A549 (cell line): ENCODE data around the gene ARL14. TPM values are rescaled to one million over a fixed set of nuclear protein-coding genes. Genes with fewer than 3 reads are reported as not detected.

ENCODE experiments used
- ATAC-seq, 2 experiments: fragments of 200-7000 bp in 1 of 2; fragments of >200 bp in 1 of 2; cut with Nextera tagmentation in 1 of 2; cut with Tn5 transposase in 1 of 2; 3 replicates each; pipeline versions ENCODE4 v1.8.0 to v1.9.1; 2018 to 2020; ENCODE audit warnings: mild to moderate bottlenecking in 1 of 2, moderate library complexity in 1 of 2
- CTCF ChIA-PET: fragments of 300-600 bp; sonication (Branson Sonifier 250); formaldehyde crosslinking; extraction: SDS; loops from one replicate; lab custom pipeline; 2021; ENCODE audit warnings: antibody characterized with exemption, inconsistent platforms; lab: Yijun Ruan, JAX
- POLR2A ChIA-PET: fragments of 350-600 bp; formaldehyde crosslinking; extraction: SDS; loops from one replicate; lab custom pipeline; 2021; ENCODE audit warnings: antibody characterized with exemption, inconsistent platforms; lab: Yijun Ruan, JAX
- DNase-seq, 2 experiments: peaks; one replicate each; pipeline versions ENCODE4 v3.0.0 to v3.0.0-alpha.2; 2011 to 2016; ENCODE audit warnings: low read depth in 1 of 2, low spot score in 1 of 2
- FAIRE-seq: peaks from 2 replicates; lab custom pipeline; 2011; peaks lifted over from hg19 to GRCh38; lab: Jason Lieb, UNC
- H3K27ac ChIP-seq, 2 experiments: fragments of >200 bp; sonication (Bioruptor Twin); formaldehyde crosslinking; 3 replicates each; pipeline ENCODE4 v1.5.1; 2016 to 2017
- H3K4me1 ChIP-seq: fragments of >200 bp; sonication (Bioruptor Twin); formaldehyde crosslinking; 3 replicates; pipeline ENCODE4 v1.6.1; 2016
- H3K4me2 ChIP-seq: fragments of >200 bp; sonication (Bioruptor Twin); formaldehyde crosslinking; 3 replicates; pipeline ENCODE4 v1.6.1; 2016
- H3K4me3 ChIP-seq: fragments of >200 bp; sonication (Bioruptor Twin); formaldehyde crosslinking; 3 replicates; pipeline ENCODE4 v1.5.1; 2016
- H3K9me3 ChIP-seq: fragments of >200 bp; sonication (Bioruptor Twin); formaldehyde crosslinking; 3 replicates; pipeline ENCODE4 v1.6.1; 2016
- BHLHE40 ChIP-seq: IDR thresholded peaks from 2 replicates; pipeline ENCODE4 v1.6.1; 2012; ENCODE audit warnings: low read depth, low read length, inconsistent platforms
- CHD4 ChIP-seq: fragments of 200-600 bp; sonication (generic); IDR thresholded peaks from 2 replicates; pipeline ENCODE4 v1.6.1; 2016; ENCODE audit warnings: antibody characterized with exemption, mild to moderate bottlenecking, borderline replicate concordance
- E2F6 ChIP-seq: IDR thresholded peaks from 2 replicates; pipeline ENCODE4 v1.6.1; 2012; ENCODE audit warnings: low read depth, borderline replicate concordance
- EHMT2 ChIP-seq: fragments of 200-600 bp; sonication (generic); IDR thresholded peaks from 2 replicates; pipeline ENCODE4 v1.6.1; 2016; ENCODE audit warnings: antibody characterized with exemption, low read depth, mild to moderate bottlenecking, moderate library complexity
- FOSL2 ChIP-seq, 2 experiments: fragments of 450-650 bp in 1 of 2; fragments of >200 bp in 1 of 2; sonication (Bioruptor Twin) in 1 of 2; formaldehyde crosslinking; IDR thresholded peaks; 2 replicates each; pipeline versions ENCODE4 v1.5.0 to v1.6.1; 2016 to 2020; ENCODE audit warnings: mild to moderate bottlenecking in 1 of 2, moderate library complexity in 1 of 2
- FOXS1 ChIP-seq: fragments of 250-450 bp; sonication (Bioruptor Pico); IDR thresholded peaks from 2 replicates; pipeline ENCODE4 v1.5.0; 2020; ENCODE audit warnings: mild to moderate bottlenecking, moderate library complexity
- HMGXB4 ChIP-seq: fragments of 250-450 bp; sonication (Bioruptor Pico); IDR thresholded peaks from 2 replicates; pipeline ENCODE4 v1.5.0; 2021; ENCODE audit warnings: mild to moderate bottlenecking, moderate library complexity, borderline replicate concordance
- JUNB ChIP-seq: fragments of >200 bp; sonication (Bioruptor Twin); formaldehyde crosslinking; IDR thresholded peaks from 2 replicates; pipeline ENCODE4 v1.6.1; 2016
- KDM5A ChIP-seq: fragments of 200-600 bp; sonication (generic); IDR thresholded peaks from 2 replicates; pipeline ENCODE4 v1.6.1; 2016; ENCODE audit warnings: antibody characterized with exemption, mild to moderate bottlenecking
- MAFK ChIP-seq: fragments of 450-650 bp; IDR thresholded peaks from 2 replicates; pipeline ENCODE4 v1.6.1; 2014; ENCODE audit not compliant: partially characterized antibody
- MYC ChIP-seq: IDR thresholded peaks from 2 replicates; pipeline ENCODE4 v1.6.1; 2012; ENCODE audit warnings: mild to moderate bottlenecking, inconsistent platforms, low read length, improper control_type of control experiment, borderline replicate concordance
- NFE2L2 ChIP-seq: fragments of 150-350 bp; conservative IDR thresholded peaks from 2 replicates; pipeline ENCODE4 v1.6.1; 2014; ENCODE audit warnings: low read length
- NPAS2 ChIP-seq: fragments of 250-450 bp; sonication (Bioruptor Pico); IDR thresholded peaks from 2 replicates; pipeline ENCODE4 v1.8.0; 2022; ENCODE audit warnings: mild to moderate bottlenecking, moderate library complexity, borderline replicate concordance
- NR3C1 ChIP-seq: fragments of >200 bp; sonication (Bioruptor Twin); formaldehyde crosslinking; IDR thresholded peaks from 3 replicates; pipeline ENCODE4 v1.6.1; 2017
- PBX3 ChIP-seq: IDR thresholded peaks from 2 replicates; pipeline ENCODE4 v1.6.1; 2012
- POLR2A ChIP-seq: IDR thresholded peaks from 2 replicates; pipeline ENCODE4 v1.6.1; 2012; ENCODE audit warnings: mild to moderate bottlenecking, low read length
- POLR2AphosphoS2 ChIP-seq: conservative IDR thresholded peaks from 2 replicates; pipeline ENCODE4 v1.6.1; 2012; ENCODE audit warnings: low read length, improper control_type of control experiment, inconsistent platforms
- RARB ChIP-seq: fragments of 250-450 bp; sonication (Bioruptor Pico); IDR thresholded peaks from 2 replicates; pipeline ENCODE4 v1.8.0; 2021; ENCODE audit warnings: mild to moderate bottlenecking, moderate library complexity
- TP53 ChIP-seq: fragments of 250-450 bp; sonication (Bioruptor Pico); IDR thresholded peaks from 2 replicates; pipeline ENCODE4 v1.5.0; 2021; ENCODE audit warnings: mild to moderate bottlenecking, moderate library complexity
- USF2 ChIP-seq: fragments of 450-650 bp; IDR thresholded peaks from 2 replicates; pipeline ENCODE4 v1.6.1; 2014; ENCODE audit warnings: antibody characterized with exemption
- ZSCAN20 ChIP-seq: fragments of 250-450 bp; sonication (Bioruptor Pico); IDR thresholded peaks from 2 replicates; pipeline ENCODE4 v1.8.0; 2022; ENCODE audit warnings: mild to moderate bottlenecking, moderate library complexity
- WGBS: methylation state at CpG from one replicate; pipeline ENCODE4 v1.1.6; 2017; ENCODE audit errors: missing lambda C conversion rate; 5-methylcytosine and 5-hydroxymethylcytosine counted together
- polyA minus RNA-seq: library from RNA; depleted of rRNA, polyadenylated mRNA; stranded (reverse); fragments of >200 nt; gene quantifications from 2 replicates; pipeline ENCODE4 v1.2.3, GENCODE V29; 2011; rRNA and poly(A)+ RNA removed
- polyA plus RNA-seq, 4 experiments: library from polyadenylated mRNA; depleted of rRNA in 3 of 4; stranded (reverse); fragments of >200 nt; fragmentation: RNase III in 1 of 4; extraction: RNeasy Plus Mini Kit Qiagen cat#74134 plus additional on column Dnase treatment in 1 of 4; gene quantifications; 2 replicates in 3 of 4; 3 replicates in 1 of 4; pipeline ENCODE4 v1.2.3, GENCODE V29; 2011 to 2017

ARL14 gene
- 0.44 and 0.48 TPM in 2 replicates for polyA plus RNA-seq (2011; rRNA removed)
- polyA plus RNA-seq (2012; cell fraction: cytosol; rRNA removed) = 0.17 and 0.27 TPM in 2 replicates
- polyA plus RNA-seq (2012; cell fraction: nucleus; rRNA removed) = 0.09 and 0.10 TPM in 2 replicates
- 0.14 to 0.37 TPM (median 0.24 TPM) in 3 replicates for polyA plus RNA-seq (2017; fragmentation: RNase III; extraction: RNeasy Plus Mini Kit Qiagen cat#74134 plus additional on column Dnase treatment)
- polyA minus RNA-seq = 0.33 TPM in 1 of 2 replicates, not detected in the other

- ChIA-PET CTCF (interaction anchor here (0.9 kb wide), 1 partner anchor 10 kb away, joined by 5 read pairs; no protein-coding TSS in a partner anchor), POLR2A (no interaction called here)
- peaks cover 67% of the 10 kb centered on the region for H3K4me1 ChIP-seq
- peak; percentile 87 to 89 for ATAC-seq
- peak within 1 kb of the TSS; percentile 63 for H3K4me2 ChIP-seq
- H3K9me3 ChIP-seq = no peaks in the 10 kb centered on the region
- H3K27ac ChIP-seq = peak within 1 kb of the TSS; percentile 51 to 75
- 38% methylated on average over 4 of the region's 4 CpGs for WGBS
- FAIRE-seq = peak; percentile 65
- H3K4me3 ChIP-seq = no peak within 1 kb of the TSS
- TF ChIP-seq JUNB = peak; percentile 57
- TF ChIP-seq PBX3 = no peak
- no peak for TF ChIP-seq MYC
- peak; percentile 43; the same call in 1 of the 2 replicates for TF ChIP-seq FOSL2 (IDR thresholded peaks at IDR 0.05)
- peak; percentile 81 for TF ChIP-seq FOSL2 (CRISPR knock-in tag; IDR thresholded peaks at IDR 0.05)
- peak; percentile 67 for TF ChIP-seq MAFK
- TF ChIP-seq EHMT2 = no peak
- peak; percentile 68 to 74 for DNase-seq
Measured at GRCh38 chr3:160676547-160677303, at the start of gene ARL14. Gene ARL14 (plus strand): TSS chr3:160677160. CDS start chr3:160677347, 187 bp downstream.

- TF ChIP-seq FOXS1 = no peak
- POLR2A ChIA-PET = no interaction called here
- ATAC-seq (no peak), DNase-seq (no peak), FAIRE-seq (no peak)
- Histone ChIP-seq H3K9me3 (no peaks in the 10 kb centered on the region), H3K4me2 (no peak overlapping the region), H3K4me3 (no peak overlapping the region), H3K4me1 (no peaks in the 10 kb centered on the region), H3K27ac (no peak overlapping the region)
- CTCF ChIA-PET = no interaction called here
- 37% methylated on average over 2 of the region's 2 CpGs for WGBS
Measured at GRCh38 chr3:160629491-160629890, 47.5 kb upstream of the ARL14 start.

- FAIRE-seq = no peak
- ATAC-seq = no peak
- Histone ChIP-seq H3K4me1 (no peaks in the 10 kb centered on the region), H3K4me2 (no peak overlapping the region), H3K27ac (no peak overlapping the region), H3K9me3 (no peaks in the 10 kb centered on the region), H3K4me3 (no peak overlapping the region)
- TF ChIP-seq ZSCAN20 (CRISPR knock-in tag) = no peak
- TF ChIP-seq POLR2A = no peak
- TF ChIP-seq JUNB = no peak
- no peak for TF ChIP-seq HMGXB4 (CRISPR knock-in tag)
- TF ChIP-seq NFE2L2 = no peak
- no peak for TF ChIP-seq KDM5A
- TF ChIP-seq TP53 (CRISPR knock-in tag) = no peak
- no peak for TF ChIP-seq CHD4
- TF ChIP-seq MAFK = no peak
- no peak for TF ChIP-seq BHLHE40
- TF ChIP-seq POLR2AphosphoS2 = no peak
- TF ChIP-seq RARB = no peak
- TF ChIP-seq USF2 = no peak
- no peak for TF ChIP-seq NR3C1
- TF ChIP-seq E2F6 = no peak
- TF ChIP-seq NPAS2 (CRISPR knock-in tag) = no peak
- no peak for TF ChIP-seq FOSL2 (IDR thresholded peaks at IDR 0.05)
- no peak for TF ChIP-seq FOSL2 (CRISPR knock-in tag; IDR thresholded peaks at IDR 0.05)
- 60% methylated on average over 4 of the region's 4 CpGs for WGBS
- POLR2A ChIA-PET = no interaction called here
- CTCF ChIA-PET = no interaction called here
- no peak for DNase-seq
Measured at GRCh38 chr3:160633361-160634083, 43.4 kb upstream of the ARL14 start.
